ENCODE data around the gene BMI1.

GRCh38 chr10:22321156-22321923, 441 bp downstream of the BMI1 start:
- TF ChIP-seq POLR2A (IDR thresholded peaks at IDR 0.05) (no peak), CTCF (IDR thresholded peaks at IDR 0.05) (no peak)
